NCI-H524 treated with DMSO at 0.1 percent for 48 hours (cell line): Measurements from ENCODE around the gene PCDHA13.
"Not testable (repeated sequence)": the region's sequence is repeated elsewhere in the genome, so short reads cannot be mapped to it uniquely, and the experiment has no call there.

Source experiments
- DNase-seq: peaks from one replicate; lab custom pipeline; 2025; lab: John Stamatoyannopoulos, UW

PCDHA13 gene, protein sequence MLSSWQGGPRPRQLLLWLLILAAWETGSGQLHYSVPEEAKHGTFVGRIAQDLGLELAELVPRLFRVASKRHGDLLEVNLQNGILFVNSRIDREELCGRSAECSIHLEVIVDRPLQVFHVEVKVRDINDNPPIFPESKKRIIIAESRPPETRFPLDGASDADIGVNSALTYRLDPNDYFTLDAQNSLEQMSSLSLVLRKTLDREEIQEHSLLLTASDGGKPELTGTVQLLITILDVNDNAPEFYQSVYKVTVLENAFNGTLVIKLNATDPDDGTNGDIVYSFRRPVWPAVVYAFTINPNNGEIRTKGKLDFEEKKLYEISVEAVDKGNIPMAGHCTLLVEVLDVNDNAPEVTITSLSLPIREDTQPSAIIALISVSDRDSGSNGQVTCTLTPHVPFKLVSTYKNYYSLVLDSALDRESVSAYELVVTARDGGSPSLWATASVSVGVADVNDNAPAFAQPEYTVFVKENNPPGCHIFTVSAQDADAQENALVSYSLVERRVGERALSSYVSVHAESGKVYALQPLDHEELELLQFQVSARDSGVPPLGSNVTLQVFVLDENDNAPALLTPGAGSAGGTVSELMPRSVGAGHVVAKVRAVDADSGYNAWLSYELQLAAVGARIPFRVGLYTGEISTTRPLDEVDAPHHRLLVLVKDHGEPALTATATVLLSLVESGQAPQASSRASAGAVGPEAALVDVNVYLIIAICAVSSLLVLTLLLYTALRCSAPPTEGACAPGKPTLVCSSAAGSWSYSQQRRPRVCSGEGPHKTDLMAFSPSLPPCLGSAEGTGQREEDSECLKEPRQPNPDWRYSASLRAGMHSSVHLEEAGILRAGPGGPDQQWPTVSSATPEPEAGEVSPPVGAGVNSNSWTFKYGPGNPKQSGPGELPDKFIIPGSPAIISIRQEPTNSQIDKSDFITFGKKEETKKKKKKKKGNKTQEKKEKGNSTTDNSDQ

DNA sequence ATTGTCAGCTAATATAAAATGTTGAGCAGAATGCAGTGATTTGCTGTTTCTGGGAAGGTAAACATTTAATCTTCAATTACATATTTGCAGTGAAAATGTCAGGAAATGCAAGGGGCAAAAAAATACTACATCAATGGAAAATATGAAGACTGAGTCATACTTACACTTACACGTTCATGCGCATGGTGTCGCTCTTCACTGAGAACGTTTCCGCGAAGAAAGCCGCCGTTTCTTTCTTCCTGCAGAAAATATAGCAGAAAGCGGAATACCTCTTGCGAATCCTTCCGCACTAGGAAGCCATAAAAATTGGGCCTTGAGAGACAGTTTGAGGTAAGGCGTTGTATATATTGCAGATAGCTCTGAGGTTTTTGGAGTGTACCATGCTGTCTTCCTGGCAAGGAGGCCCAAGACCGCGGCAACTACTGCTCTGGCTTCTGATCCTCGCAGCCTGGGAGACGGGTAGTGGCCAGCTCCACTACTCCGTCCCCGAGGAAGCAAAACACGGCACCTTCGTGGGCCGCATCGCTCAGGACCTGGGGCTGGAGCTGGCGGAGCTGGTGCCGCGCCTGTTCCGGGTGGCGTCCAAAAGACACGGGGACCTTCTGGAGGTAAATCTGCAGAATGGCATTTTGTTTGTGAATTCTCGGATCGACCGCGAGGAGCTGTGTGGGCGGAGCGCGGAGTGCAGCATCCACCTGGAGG lies at the start of gene PCDHA13:
PCDHA13 (plus strand) TSS at position 236 of the 702 bp plus-strand sequence; CDS start at position 381, 145 bp downstream.
- no peak for DNase-seq

DNA sequence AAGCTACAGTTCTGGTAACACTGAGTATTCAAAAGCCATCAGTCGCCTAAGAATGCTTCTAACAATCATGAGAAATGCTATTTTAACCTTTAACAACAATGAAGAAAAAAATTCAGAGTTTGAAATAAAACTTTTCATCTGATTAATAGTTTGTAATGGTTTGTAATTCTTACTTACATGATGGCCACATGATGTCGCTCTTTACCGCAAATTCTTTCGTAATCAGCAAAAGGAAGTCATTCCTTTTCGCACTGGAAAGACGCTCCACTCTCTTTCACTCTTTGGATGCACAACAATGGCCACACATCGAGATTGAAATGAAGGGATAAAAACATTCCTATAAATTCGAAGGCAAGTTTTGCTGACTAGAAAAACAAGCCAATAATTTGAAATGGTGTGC lies 47.9 kb upstream of the PCDHA13 start, which contains the start of gene PCDHA7:
PCDHA7 (plus strand) TSS at position 277 of the 400 bp plus-strand sequence; CDS start at position 392, 115 bp downstream.
- DNase-seq = no peak

DNA sequence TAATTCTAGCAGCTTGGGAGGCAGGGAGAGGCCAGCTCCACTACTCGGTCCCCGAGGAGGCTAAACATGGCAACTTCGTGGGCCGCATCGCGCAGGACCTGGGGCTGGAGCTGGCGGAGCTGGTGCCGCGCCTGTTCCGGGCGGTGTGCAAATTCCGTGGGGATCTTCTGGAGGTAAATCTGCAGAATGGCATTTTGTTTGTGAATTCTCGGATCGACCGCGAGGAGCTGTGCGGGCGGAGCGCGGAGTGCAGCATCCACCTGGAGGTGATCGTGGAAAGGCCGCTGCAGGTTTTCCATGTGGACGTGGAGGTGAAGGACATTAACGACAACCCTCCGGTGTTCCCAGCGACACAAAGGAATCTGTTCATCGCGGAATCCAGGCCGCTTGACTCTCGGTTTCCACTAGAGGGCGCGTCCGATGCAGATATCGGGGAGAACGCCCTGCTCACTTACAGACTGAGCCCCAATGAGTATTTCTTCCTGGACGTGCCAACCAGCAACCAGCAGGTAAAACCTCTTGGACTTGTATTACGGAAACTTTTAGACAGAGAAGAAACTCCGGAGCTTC lies 47.4 kb upstream of the PCDHA13 start:
- DNase-seq = not testable (repeated sequence)

DNA sequence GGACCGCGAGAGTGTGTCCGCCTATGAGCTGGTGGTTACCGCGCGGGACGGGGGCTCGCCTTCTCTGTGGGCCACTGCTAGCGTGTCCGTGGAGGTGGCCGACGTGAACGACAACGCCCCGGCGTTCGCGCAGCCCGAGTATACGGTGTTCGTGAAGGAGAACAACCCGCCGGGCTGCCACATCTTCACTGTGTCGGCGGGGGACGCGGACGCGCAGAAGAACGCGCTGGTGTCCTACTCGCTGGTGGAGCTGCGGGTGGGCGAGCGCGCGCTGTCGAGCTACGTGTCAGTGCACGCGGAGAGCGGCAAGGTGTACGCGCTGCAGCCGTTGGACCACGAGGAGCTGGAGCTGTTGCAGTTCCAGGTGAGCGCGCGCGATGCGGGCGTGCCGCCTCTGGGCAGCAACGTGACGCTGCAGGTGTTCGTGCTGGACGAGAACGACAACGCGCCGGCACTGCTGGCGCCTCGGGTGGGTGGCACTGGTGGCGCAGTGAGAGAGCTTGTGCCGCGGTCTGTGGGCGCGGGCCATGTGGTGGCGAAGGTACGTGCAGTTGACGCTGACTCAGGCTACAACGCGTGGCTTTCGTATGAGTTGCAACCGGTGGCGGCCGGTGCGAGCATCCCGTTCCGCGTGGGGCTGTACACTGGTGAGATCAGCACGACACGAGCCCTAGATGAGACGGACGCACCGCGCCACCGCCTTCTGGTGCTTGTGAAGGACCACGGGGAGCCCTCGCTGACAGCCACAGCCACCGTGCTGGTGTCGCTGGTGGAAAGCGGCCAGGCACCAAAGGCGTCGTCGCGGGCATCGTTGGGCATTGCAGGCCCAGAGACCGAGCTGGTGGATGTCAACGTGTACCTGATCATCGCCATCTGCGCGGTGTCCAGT lies 46.1 kb upstream of the PCDHA13 start:
- DNase-seq = no peak

DNA sequence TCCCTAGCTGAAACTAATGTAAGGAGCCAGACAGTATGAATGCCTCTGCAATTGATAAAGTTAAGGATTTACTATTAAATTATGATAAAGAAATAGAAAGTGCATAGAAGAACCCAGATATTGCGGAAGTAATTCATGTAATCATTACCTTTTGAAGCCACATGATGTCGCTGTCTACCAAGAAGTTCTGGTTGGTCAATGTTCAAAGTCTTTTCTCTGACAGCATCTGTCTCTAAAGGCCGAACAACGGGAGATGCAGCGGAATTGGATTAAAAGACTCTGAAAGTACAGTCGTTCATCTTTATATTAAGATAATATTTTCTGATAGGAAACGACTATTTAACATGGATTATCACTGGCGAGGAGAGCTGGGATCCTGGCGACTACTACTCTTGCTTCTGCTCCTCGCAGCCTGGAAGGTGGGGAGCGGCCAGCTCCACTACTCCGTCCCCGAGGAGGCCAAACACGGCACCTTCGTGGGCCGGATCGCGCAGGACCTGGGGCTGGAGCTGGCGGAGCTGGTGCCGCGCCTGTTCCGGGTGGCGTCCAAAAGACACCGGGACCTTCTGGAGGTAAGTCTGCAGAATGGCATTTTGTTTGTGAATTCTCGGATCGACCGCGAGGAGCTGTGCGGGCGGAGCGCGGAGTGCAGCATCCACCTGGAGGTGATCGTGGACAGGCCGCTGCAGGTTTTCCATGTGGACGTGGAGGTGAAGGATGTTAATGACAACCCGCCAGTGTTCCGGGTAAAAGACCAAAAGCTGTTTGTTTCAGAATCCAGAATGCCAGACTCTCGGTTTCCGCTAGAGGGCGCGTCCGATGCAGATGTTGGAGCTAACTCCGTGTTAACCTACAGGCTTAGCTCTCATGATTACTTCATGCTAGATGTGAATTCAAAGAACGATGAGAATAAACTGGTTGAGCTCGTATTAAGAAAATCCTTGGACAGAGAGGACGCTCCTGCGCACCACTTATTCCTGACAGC lies 40.7 kb upstream of the PCDHA13 start, which contains the start of gene PCDHA8:
PCDHA8 (plus strand) TSS at position 210 of the 985 bp plus-strand sequence; CDS start at position 345, 135 bp downstream.
- DNase-seq = peak; percentile 8

DNA sequence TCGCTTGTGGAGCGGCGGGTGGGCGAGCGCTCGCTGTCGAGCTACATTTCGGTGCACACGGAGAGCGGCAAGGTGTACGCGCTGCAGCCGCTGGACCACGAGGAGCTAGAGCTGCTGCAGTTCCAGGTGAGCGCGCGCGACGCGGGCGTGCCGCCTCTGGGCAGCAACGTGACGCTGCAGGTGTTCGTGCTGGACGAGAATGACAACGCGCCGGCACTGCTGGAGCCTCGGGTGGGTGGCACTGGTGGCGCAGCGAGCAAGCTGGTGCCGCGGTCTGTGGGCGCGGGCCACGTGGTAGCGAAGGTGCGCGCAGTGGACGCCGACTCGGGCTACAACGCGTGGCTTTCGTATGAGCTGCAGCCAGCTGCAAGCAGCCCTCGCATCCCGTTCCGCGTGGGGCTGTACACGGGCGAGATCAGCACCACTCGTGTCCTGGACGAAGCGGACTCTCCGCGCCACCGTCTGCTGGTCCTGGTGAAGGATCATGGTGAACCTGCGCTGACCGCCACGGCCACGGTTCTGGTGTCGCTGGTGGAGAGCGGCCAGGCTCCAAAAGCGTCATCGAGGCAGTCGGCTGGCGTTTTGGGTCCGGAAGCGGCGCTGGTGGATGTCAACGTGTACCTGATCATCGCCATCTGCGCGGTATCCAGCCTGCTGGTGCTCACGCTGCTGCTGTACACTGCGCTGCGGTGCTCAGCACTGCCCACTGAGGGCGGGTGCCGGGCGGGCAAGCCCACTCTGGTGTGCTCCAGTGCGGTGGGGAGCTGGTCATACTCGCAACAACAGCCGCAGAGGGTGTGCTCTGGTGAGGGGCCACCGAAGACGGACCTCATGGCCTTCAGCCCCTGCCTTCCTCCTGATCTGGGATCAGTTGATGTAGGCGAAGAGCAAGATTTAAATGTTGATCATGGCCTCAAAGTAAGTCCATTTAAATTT lies 38.9 kb upstream of the PCDHA13 start:
- no peak for DNase-seq

DNA sequence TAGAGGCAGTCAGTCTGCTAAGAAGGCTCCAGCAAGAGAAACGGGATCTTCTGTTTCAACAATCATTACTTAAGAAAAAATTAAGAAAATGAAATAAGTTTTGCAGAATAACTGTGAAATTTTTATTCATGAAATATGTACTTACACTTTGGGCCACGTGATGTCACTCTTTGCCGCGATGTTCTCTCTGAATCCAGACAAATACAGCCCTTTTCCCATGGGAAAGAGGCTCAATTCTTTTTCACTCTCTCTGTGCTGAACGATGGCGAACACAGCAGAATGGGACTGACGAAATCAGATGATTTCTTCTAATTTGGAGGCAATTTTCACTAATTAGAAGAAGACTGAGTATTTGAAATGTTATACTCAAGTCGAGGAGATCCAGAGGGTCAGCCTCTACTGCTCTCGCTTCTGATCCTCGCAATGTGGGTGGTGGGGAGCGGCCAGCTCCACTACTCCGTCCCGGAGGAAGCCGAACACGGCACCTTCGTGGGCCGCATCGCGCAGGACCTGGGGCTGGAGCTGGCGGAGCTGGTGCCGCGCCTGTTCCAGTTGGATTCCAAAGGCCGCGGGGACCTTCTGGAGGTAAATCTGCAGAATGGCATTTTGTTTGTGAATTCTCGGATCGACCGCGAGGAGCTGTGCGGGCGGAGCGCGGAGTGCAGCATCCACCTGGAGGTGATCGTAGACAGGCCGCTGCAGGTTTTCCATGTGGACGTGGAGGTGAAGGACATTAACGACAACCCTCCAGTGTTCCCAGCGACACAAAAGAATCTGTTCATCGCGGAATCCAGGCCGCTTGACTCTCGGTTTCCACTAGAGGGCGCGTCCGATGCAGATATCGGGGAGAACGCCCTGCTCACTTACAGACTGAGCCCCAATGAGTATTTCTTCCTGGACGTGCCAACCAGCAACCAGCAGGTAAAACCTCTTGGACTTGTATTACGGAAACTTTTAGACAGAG lies 33.5 kb upstream of the PCDHA13 start, which contains the start of gene PCDHA9:
PCDHA9 (plus strand) TSS at position 244 of the 964 bp plus-strand sequence; CDS start at position 358, 114 bp downstream.
- DNase-seq = not testable (repeated sequence)

DNA sequence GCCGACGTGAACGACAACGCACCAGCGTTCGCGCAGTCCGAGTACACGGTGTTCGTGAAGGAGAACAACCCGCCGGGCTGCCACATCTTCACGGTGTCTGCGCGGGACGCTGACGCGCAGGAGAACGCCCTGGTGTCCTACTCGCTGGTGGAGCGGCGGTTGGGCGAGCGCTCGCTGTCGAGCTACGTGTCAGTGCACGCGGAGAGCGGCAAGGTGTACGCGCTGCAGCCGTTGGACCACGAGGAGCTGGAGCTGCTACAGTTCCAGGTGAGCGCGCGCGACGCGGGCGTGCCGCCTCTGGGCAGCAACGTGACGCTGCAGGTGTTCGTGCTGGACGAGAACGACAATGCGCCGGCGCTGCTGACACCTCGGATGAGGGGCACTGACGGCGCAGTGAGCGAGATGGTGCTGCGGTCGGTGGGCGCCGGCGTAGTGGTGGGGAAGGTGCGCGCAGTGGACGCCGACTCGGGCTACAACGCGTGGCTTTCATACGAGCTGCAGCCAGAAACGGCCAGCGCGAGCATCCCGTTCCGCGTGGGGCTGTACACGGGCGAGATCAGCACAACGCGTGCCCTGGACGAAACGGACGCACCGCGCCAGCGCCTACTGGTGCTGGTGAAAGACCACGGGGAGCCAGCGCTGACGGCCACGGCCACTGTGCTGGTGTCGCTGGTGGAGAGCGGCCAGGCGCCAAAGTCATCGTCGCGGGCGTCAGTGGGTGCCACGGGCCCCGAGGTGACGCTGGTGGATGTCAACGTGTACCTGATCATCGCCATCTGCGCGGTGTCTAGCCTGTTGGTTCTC lies 31.9 kb upstream of the PCDHA13 start:
- DNase-seq = not testable (repeated sequence)

DNA sequence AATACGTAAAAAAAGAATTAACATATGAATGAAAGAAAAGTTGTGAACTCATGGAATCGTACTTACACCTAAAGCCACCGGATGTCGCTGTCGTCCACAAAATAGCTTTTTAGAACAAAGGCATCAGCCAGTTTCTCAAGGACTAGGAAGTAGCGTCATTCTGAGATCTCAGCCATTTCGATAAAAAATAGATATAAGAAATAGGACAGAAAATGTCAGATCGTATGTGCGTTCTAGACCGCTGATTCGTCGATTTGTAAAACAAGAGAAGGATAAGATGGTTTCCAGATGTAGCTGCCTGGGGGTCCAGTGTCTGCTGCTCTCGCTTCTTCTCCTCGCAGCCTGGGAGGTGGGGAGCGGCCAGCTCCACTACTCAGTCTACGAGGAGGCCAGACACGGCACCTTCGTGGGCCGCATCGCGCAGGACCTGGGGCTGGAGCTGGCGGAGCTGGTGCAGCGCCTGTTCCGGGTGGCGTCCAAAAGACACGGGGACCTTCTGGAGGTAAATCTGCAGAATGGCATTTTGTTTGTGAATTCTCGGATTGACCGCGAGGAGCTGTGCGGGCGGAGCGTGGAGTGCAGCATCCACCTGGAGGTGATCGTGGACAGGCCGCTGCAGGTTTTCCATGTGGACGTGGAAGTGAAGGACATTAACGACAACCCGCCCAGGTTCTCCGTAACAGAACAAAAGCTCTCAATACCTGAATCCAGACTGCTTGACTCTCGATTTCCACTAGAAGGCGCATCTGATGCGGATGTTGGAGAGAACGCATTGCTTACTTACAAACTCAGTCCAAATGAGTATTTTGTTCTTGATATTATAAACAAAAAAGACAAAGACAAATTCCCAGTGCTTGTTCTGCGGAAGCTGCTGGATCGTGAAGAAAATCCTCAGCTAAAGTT lies 25.9 kb upstream of the PCDHA13 start, which contains the start of gene PCDHA10:
PCDHA10 (plus strand) TSS at position 126 of the 903 bp plus-strand sequence; CDS start at position 278, 152 bp downstream.
- no peak for DNase-seq

DNA sequence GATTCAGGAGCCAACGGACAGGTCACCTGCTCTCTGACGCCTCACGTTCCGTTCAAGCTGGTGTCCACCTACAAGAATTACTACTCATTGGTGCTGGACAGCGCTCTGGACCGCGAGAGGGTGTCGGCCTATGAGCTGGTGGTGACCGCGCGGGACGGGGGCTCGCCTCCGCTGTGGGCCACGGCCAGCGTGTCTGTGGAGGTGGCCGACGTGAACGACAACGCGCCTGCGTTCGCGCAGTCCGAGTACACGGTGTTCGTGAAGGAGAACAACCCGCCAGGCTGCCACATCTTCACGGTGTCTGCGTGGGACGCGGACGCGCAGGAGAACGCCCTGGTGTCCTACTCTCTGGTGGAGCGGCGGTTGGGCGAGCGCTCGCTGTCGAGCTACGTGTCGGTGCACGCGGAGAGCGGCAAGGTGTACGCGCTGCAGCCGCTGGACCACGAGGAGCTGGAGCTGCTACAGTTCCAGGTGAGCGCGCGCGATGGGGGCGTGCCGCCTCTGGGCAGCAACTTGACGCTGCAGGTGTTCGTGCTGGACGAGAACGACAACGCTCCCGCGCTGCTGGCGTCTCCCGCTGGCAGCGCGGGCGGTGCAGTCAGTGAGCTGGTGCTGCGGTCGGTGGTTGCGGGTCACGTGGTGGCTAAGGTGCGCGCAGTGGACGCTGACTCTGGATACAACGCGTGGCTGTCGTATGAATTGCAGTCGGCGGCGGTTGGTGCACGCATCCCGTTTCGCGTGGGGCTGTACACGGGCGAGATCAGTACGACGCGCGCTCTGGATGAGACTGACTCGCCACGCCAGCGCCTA lies 24.5 kb upstream of the PCDHA13 start:
- no peak for DNase-seq

DNA sequence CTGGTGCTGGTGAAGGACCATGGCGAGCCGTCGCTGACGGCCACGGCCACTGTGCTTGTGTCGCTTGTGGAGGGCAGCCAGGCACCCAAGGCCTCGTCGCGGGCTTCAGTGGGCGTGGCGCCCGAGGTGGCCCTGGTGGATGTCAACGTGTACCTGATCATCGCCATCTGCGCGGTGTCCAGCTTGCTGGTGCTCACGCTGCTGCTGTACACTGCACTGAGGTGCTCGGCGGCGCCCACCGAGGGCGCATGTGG lies 24.0 kb upstream of the PCDHA13 start:
- no peak for DNase-seq

DNA sequence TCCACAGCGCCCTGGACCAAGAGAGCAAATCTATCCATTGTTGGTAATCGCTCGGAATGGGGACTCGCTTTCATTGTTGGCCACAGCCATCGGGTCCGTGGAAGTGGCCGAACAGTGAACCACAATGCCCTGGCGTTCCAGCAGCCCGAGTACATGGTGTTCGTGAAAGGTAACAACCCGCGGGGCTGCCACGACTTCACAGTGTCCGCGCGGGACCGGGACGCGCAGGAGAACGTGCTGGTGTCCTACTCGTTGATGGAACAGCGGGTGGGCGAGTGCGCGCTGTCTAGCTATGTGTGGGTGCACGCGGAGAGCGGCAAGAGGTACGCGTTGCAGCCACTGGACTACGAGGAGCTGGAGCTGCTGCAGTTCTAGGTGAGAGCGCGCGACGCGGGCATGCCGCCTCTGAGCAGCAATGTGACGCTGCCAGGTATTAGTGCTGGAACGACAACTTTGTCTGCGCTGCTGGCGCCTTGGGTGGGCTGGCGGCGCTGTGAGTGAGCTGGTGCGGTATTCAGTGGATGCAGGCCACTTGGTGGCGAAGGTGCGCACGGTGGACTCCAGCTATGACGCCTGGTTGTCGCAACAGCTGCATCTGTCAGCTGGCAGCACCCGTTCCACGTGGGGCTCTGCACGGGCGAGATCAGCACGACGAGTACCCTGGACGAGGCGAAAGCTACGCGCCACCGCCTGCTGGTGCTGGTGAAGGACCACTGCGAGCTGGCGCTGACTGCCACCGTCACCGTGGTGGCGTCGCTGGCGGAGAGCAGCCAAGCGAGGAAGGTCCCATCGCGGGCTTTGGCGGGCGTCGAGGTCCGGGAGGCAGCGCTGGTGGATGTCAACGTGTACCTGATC lies 19.3 kb upstream of the PCDHA13 start:
- no peak for DNase-seq
